NT2/D1 (cell line): ENCODE measurements around the gene LRRC56.

ENCODE experiments used
- DNase-seq: peaks from one replicate; pipeline ENCODE4 v3.0.0-alpha.2; 2011; ENCODE audit warnings: low read depth, low spot score
- H3K27me3 ChIP-seq: 2 replicates; pipeline ENCODE4 v1.6.0; 2011; ENCODE audit warnings: mild to moderate bottlenecking; ENCODE audit not compliant: insufficient read length, insufficient read depth
- H3K36me3 ChIP-seq: 2 replicates; pipeline ENCODE4 v1.6.1; 2011; ENCODE audit warnings: mild to moderate bottlenecking, low read length, mixed read lengths; ENCODE audit not compliant: insufficient read depth, insufficient read length
- H3K4me1 ChIP-seq: 2 replicates; pipeline ENCODE4 v1.5.1; 2011; ENCODE audit not compliant: insufficient read depth, insufficient read length
- H3K4me3 ChIP-seq: 2 replicates; pipeline ENCODE4 v1.5.1; 2011; ENCODE audit warnings: low read depth; ENCODE audit not compliant: insufficient read length
- H3K9ac ChIP-seq: 2 replicates; pipeline ENCODE4 v1.6.0; 2011; ENCODE audit warnings: low read depth; ENCODE audit not compliant: insufficient read length
- H3K9me3 ChIP-seq: 2 replicates; pipeline ENCODE4 v1.5.1; 2011; ENCODE audit warnings: mild to moderate bottlenecking, low read length; ENCODE audit not compliant: insufficient read depth
- SUZ12 ChIP-seq: IDR thresholded peaks from 2 replicates; pipeline ENCODE4 v1.6.1; 2011; ENCODE audit not compliant: insufficient read length, insufficient read depth; ENCODE audit errors: extremely low read depth
- YY1 ChIP-seq: IDR thresholded peaks from 2 replicates; pipeline ENCODE4 v1.6.1; 2011; ENCODE audit not compliant: insufficient read length, insufficient read depth
- ZNF274 ChIP-seq: IDR thresholded peaks from 2 replicates; pipeline ENCODE4 v1.6.1; 2011; ENCODE audit warnings: mild to moderate bottlenecking, low read depth, low read length

The LRRC56 gene

GRCh38 chr11:530960-531831 lies 6.1 kb upstream of the LRRC56 start:
- no peak for DNase-seq
- no peak for TF ChIP-seq ZNF274
- no peak for TF ChIP-seq YY1
- TF ChIP-seq SUZ12: no peak
- Histone ChIP-seq H3K4me3 (no peak overlapping the region), H3K27me3 (peaks cover 3% of the 10 kb centered on the region), H3K36me3 (peaks cover 54% of the 10 kb centered on the region), H3K9ac (no peak overlapping the region), H3K9me3 (no peaks in the 10 kb centered on the region), H3K4me1 (peaks cover 12% of the 10 kb centered on the region)

- Histone ChIP-seq H3K9ac (peak overlapping the region; percentile 42), H3K27me3 (peaks cover 10% of the 10 kb centered on the region), H3K4me3 (no peak overlapping the region), H3K4me1 (peaks cover 16% of the 10 kb centered on the region), H3K9me3 (no peaks in the 10 kb centered on the region), H3K36me3 (peaks cover 54% of the 10 kb centered on the region)
- no peak for DNase-seq
- no peak for TF ChIP-seq YY1
- no peak for TF ChIP-seq ZNF274
- no peak for TF ChIP-seq SUZ12
Observed at GRCh38 chr11:531919-532526, 5.3 kb upstream of the LRRC56 start.

- Histone ChIP-seq H3K4me1 (peaks cover 19% of the 10 kb centered on the region), H3K36me3 (peaks cover 54% of the 10 kb centered on the region), H3K4me3 (peak overlapping the region; percentile 8), H3K27me3 (peaks cover 15% of the 10 kb centered on the region), H3K9me3 (no peaks in the 10 kb centered on the region), H3K9ac (peak overlapping the region; percentile 42)
- no peak for DNase-seq
- TF ChIP-seq ZNF274 (no peak), SUZ12 (no peak), YY1 (no peak)
Observed at GRCh38 chr11:532527-532985, 4.8 kb upstream of the LRRC56 start.

- Histone ChIP-seq H3K4me1 (peaks cover 24% of the 10 kb centered on the region), H3K9ac (peak overlapping the region; percentile 94), H3K4me3 (peak overlapping the region; percentile 8)
Observed at GRCh38 chr11:532986-533585, 4.2 kb upstream of the LRRC56 start.

GRCh38 chr11:533586-534395 lies 3.5 kb upstream of the LRRC56 start:
- Histone ChIP-seq H3K9me3 (no peaks in the 10 kb centered on the region), H3K9ac (peak overlapping the region; percentile 94), H3K4me3 (peak overlapping the region; percentile 80), H3K4me1 (peaks cover 25% of the 10 kb centered on the region), H3K27me3 (peaks cover 26% of the 10 kb centered on the region), H3K36me3 (peaks cover 49% of the 10 kb centered on the region)
- TF ChIP-seq YY1 (no peak), ZNF274 (no peak), SUZ12 (no peak)
- no peak for DNase-seq

More at GRCh38 chr11:532986-533585, 4.2 kb upstream of the LRRC56 start:
- H3K9me3 ChIP-seq: no peaks in the 10 kb centered on the region
- TF ChIP-seq ZNF274: no peak
- no peak for TF ChIP-seq YY1
- TF ChIP-seq SUZ12: no peak
- H3K27me3 ChIP-seq: peaks cover 21% of the 10 kb centered on the region
- DNase-seq: no peak
- peaks cover 54% of the 10 kb centered on the region for H3K36me3 ChIP-seq

GRCh38 chr11:534396-535209 lies 2.7 kb upstream of the LRRC56 start:
- peak overlapping the region; percentile 80 for H3K4me3 ChIP-seq
- peaks cover 41% of the 10 kb centered on the region for H3K36me3 ChIP-seq
- H3K27me3 ChIP-seq: peaks cover 26% of the 10 kb centered on the region
- peaks cover 21% of the 10 kb centered on the region for H3K4me1 ChIP-seq
- peak overlapping the region; percentile 94 for H3K9ac ChIP-seq
- no peaks in the 10 kb centered on the region for H3K9me3 ChIP-seq
- TF ChIP-seq YY1 (no peak), ZNF274 (no peak), SUZ12 (no peak)
- no peak for DNase-seq
